ENCODE measurements around the gene ZFAND3.

ZFAND3 gene

GRCh38 chr6:37952027-37952426 lies 132.5 kb downstream of the ZFAND3 start:
- H3K9me3 ChIP-seq (ENCODE audit: low read length) = no peaks in the 10 kb centered on the region
- no peak overlapping the region for H3K4me3 ChIP-seq (ENCODE audit: low read depth, low read length, poor library complexity, severe bottlenecking)
- H3K27me3 ChIP-seq (ENCODE audit: insufficient read depth, low read length) = no peaks in the 10 kb centered on the region
- no peaks in the 10 kb centered on the region for H4K20me1 ChIP-seq (ENCODE audit: insufficient read depth, low read length)
- H3K9ac ChIP-seq (ENCODE audit: low read length) = no peak overlapping the region
- TF ChIP-seq EZH2 (IDR thresholded peaks at IDR 0.05; ENCODE audit: borderline replicate concordance, low read length) = no peak
- TF ChIP-seq CTCF (IDR thresholded peaks at IDR 0.05; ENCODE audit: low read length) = no peak
- no peak overlapping the region for H3K27ac ChIP-seq (ENCODE audit: low read depth, low read length, poor library complexity, severe bottlenecking)
- no peak overlapping the region for H3K4me2 ChIP-seq (ENCODE audit: low read length)
- no peaks in the 10 kb centered on the region for H3K4me1 ChIP-seq (ENCODE audit: insufficient read depth, low read length, severe bottlenecking)
- no peak overlapping the region for H2AFZ ChIP-seq (ENCODE audit: low read length)
- no peaks in the 10 kb centered on the region for H3K9me2 ChIP-seq (ENCODE audit: low read depth, low read length)
- H3K79me2 ChIP-seq (ENCODE audit: insufficient read depth, low read length) = no peaks in the 10 kb centered on the region
- H3F3A ChIP-seq (ENCODE audit: insufficient read depth, low read length) = no peaks in the 10 kb centered on the region
- H3K36me3 ChIP-seq (ENCODE audit: insufficient read depth, low read length) = no peaks in the 10 kb centered on the region

DNA sequence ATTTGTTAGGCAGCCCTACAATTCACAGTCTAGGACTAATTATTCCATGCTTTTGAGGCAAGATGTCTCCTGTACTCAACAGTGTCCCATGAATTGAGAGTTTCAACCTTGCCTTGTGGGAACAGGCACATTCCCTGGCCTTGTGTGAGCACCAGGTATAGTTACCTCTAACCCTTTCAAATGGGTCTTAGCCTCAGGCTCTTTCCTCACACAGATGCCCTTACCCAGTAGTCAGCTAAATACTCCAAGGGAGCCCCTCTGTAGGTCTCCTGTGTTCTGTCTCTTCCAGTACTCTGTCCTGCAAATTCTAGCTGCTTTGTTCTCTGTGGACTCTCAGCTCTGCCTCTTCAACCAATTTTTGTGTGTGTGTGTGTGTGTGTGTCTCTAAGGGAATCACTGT lies 135.3 kb downstream of the ZFAND3 start:
- H3K27ac ChIP-seq (ENCODE audit: low read depth, low read length, poor library complexity, severe bottlenecking) = no peak overlapping the region
- H3K9ac ChIP-seq (ENCODE audit: low read length) = no peak overlapping the region
- TF ChIP-seq EZH2 (IDR thresholded peaks at IDR 0.05; ENCODE audit: borderline replicate concordance, low read length) = no peak
- TF ChIP-seq CTCF (IDR thresholded peaks at IDR 0.05; ENCODE audit: low read length) = no peak
- H3F3A ChIP-seq (ENCODE audit: insufficient read depth, low read length) = no peaks in the 10 kb centered on the region
- no peaks in the 10 kb centered on the region for H3K79me2 ChIP-seq (ENCODE audit: insufficient read depth, low read length)
- no peaks in the 10 kb centered on the region for H4K20me1 ChIP-seq (ENCODE audit: insufficient read depth, low read length)
- H3K36me3 ChIP-seq (ENCODE audit: insufficient read depth, low read length) = no peaks in the 10 kb centered on the region
- H3K4me2 ChIP-seq (ENCODE audit: low read length) = no peak overlapping the region
- no peaks in the 10 kb centered on the region for H3K9me3 ChIP-seq (ENCODE audit: low read length)
- no peak overlapping the region for H3K4me3 ChIP-seq (ENCODE audit: low read depth, low read length, poor library complexity, severe bottlenecking)
- no peak overlapping the region for H2AFZ ChIP-seq (ENCODE audit: low read length)
- H3K9me2 ChIP-seq (ENCODE audit: low read depth, low read length) = no peaks in the 10 kb centered on the region
- no peaks in the 10 kb centered on the region for H3K27me3 ChIP-seq (ENCODE audit: insufficient read depth, low read length)
- no peaks in the 10 kb centered on the region for H3K4me1 ChIP-seq (ENCODE audit: insufficient read depth, low read length, severe bottlenecking)

GRCh38 chr6:37956711-37957275 lies 137.3 kb downstream of the ZFAND3 start:
- H4K20me1 ChIP-seq (ENCODE audit: insufficient read depth, low read length) = no peaks in the 10 kb centered on the region
- TF ChIP-seq CTCF (IDR thresholded peaks at IDR 0.05; ENCODE audit: low read length) (no peak), EZH2 (IDR thresholded peaks at IDR 0.05; ENCODE audit: borderline replicate concordance, low read length) (no peak)
- no peak overlapping the region for H2AFZ ChIP-seq (ENCODE audit: low read length)
- no peaks in the 10 kb centered on the region for H3K36me3 ChIP-seq (ENCODE audit: insufficient read depth, low read length)
- H3K79me2 ChIP-seq (ENCODE audit: insufficient read depth, low read length) = no peaks in the 10 kb centered on the region
- no peak overlapping the region for H3K4me2 ChIP-seq (ENCODE audit: low read length)
- H3K9me2 ChIP-seq (ENCODE audit: low read depth, low read length) = no peaks in the 10 kb centered on the region
- no peak overlapping the region for H3K9ac ChIP-seq (ENCODE audit: low read length)
- H3K4me3 ChIP-seq (ENCODE audit: low read depth, low read length, poor library complexity, severe bottlenecking) = no peak overlapping the region
- H3K27ac ChIP-seq (ENCODE audit: low read depth, low read length, poor library complexity, severe bottlenecking) = no peak overlapping the region
- no peaks in the 10 kb centered on the region for H3K9me3 ChIP-seq (ENCODE audit: low read length)
- no peaks in the 10 kb centered on the region for H3K4me1 ChIP-seq (ENCODE audit: insufficient read depth, low read length, severe bottlenecking)
- H3F3A ChIP-seq (ENCODE audit: insufficient read depth, low read length) = no peaks in the 10 kb centered on the region
- H3K27me3 ChIP-seq (ENCODE audit: insufficient read depth, low read length) = no peaks in the 10 kb centered on the region

Data from OCI-LY1 (cell line).